Activated CD8-positive, alpha-beta memory T cell treated with anti-CD3 and anti-CD28 coated beads, Interleukin-2, amount 10 ng/mL, durations not matched to agents 7 days and 5 days (primary cell): Measurements from ENCODE around the gene ACSL3. TPM values are rescaled to one million over a fixed set of nuclear protein-coding genes. Genes with fewer than 3 reads are reported as not detected.
"Not testable (repeated sequence)": the region's sequence is repeated elsewhere in the genome, so short reads cannot be mapped to it uniquely, and the experiment has no call there.

ENCODE experiments used
- ATAC-seq: fragments of 150-1000 bp; cut with Tn5 transposase; one replicate; pipeline ENCODE4 v1.10.0; 2021; ENCODE audit warnings: moderate library complexity
- CTCF ChIA-PET: fragments of 350-600 bp; sonication (Branson Sonifier 250); formaldehyde crosslinking; loops from one replicate; lab custom pipeline; 2021; ENCODE audit warnings: antibody characterized with exemption; lab: Charles Lee
- DNase-seq: peaks from one replicate; pipeline ENCODE4 v3.0.0-alpha.2; 2020
- H3K27ac Mint-ChIP-seq: one replicate; pipeline ENCODE4 v1.8.0; 2021; ENCODE audit warnings: mild to moderate bottlenecking, mixed read lengths
- H3K27me3 Mint-ChIP-seq: one replicate; pipeline ENCODE4 v1.8.0; 2021; ENCODE audit warnings: mixed read lengths
- H3K36me3 Mint-ChIP-seq: one replicate; pipeline ENCODE4 v1.8.0; 2021; ENCODE audit warnings: mild to moderate bottlenecking, mixed read lengths
- H3K4me1 Mint-ChIP-seq: one replicate; pipeline ENCODE4 v1.8.0; 2021; ENCODE audit warnings: mixed read lengths
- H3K4me3 Mint-ChIP-seq: one replicate; pipeline ENCODE4 v1.8.0; 2021; ENCODE audit warnings: mild to moderate bottlenecking, moderate library complexity, mixed read lengths
- H3K9me3 Mint-ChIP-seq: one replicate; pipeline ENCODE4 v1.8.0; 2022; ENCODE audit warnings: low read depth, mixed read lengths
- total RNA-seq, 2 experiments: library from RNA; stranded (reverse); gene quantifications; one replicate each; pipeline ENCODE4 v1.2.3, GENCODE V29; 2021

The ACSL3 gene
- total RNA-seq, 2 experiments from 2014 or later = 32.1 to 58.7 TPM

DNA sequence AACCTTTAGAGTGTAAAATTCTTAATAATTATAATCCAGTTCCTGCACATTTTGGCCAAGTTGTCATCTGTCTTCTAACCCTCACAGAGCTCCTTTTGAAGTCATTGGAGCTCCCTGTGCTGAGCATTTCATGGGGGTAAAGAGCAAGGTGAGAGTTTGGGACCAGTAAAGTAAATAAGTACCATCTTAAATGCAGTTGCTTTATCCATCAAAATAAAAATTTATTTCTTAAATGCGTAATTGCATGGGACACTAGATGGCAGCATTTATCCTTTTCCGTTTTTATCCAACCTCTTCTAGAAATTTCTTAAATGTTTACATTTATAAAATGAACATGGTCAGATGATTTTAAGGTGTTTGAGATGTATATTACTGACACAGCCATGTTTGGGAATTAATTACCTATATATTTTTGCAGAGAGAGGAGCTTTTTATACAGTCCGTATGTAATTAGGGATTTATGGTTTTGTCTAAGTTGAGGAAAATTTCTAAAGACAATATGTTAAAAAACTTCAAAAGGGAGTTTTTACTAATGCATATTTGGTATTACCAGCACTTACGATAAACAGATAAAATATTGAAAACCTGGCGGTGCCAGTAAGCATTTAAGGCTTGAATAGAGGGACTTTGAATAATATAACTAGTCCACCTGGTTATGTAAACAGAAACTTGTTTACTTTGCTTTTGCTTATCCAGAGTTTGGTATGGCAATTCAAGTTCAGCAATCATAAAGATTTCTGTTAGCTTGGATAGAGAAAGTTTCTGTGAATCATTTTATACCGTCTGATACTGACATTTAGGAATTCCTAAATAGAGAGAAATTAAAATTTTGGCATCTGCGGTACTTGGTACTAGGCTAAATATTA is 54.5 kb downstream of the ACSL3 start:
- Mint-ChIP-seq H3K4me1 (peaks cover 15% of the 10 kb centered on the region), H3K27me3 (no peaks in the 10 kb centered on the region)
- CTCF ChIA-PET = interaction anchor here (0.9 to 2.6 kb wide), 4 partner anchors 12 to 225 kb away, joined by 3 to 11 read pairs (median 4); no protein-coding TSS in a partner anchor

GRCh38 chr2:222916229-222917197 is 55.7 kb downstream of the ACSL3 start:
- H3K4me1 Mint-ChIP-seq = peaks cover 12% of the 10 kb centered on the region
- DNase-seq = no peak
- no peak overlapping the region for H3K27ac Mint-ChIP-seq
- peaks cover 7% of the 10 kb centered on the region for H3K36me3 Mint-ChIP-seq
- CTCF ChIA-PET = interaction anchor here (1.3 to 2.6 kb wide), 3 partner anchors 13 to 226 kb away, joined by 4 to 11 read pairs (median 5); no protein-coding TSS in a partner anchor
- no peaks in the 10 kb centered on the region for H3K9me3 Mint-ChIP-seq
- no peak for ATAC-seq
- H3K27me3 Mint-ChIP-seq = no peaks in the 10 kb centered on the region
- H3K4me3 Mint-ChIP-seq = no peak overlapping the region

More for the DNA sequence above, 54.5 kb downstream of the ACSL3 start:
- Mint-ChIP-seq H3K27ac (no peak overlapping the region), H3K4me3 (no peak overlapping the region), H3K9me3 (no peaks in the 10 kb centered on the region), H3K36me3 (peaks cover 12% of the 10 kb centered on the region)
- DNase-seq = no peak
- ATAC-seq = no peak

DNA sequence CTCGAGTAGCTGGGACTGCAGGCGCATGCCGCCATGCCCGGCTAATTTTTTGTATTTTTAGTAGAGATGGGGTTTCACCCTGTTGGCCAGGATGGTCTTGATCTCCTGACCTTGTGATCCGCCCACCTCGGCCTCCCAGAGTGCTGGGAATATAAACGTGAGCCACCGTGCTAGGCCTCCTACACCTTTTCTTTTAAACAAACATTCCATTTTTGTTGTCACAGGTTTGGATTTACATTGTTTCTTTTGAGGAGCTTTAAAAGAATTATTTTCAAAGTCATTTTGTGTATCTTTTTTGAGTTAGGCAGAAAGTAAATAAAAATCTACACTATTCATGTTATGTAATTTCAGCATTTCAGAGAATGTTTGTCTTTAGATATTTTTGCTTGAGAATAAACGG is 56.4 kb downstream of the ACSL3 start:
- not testable (repeated sequence) for ATAC-seq, H3K27me3 Mint-ChIP-seq, H3K4me1 Mint-ChIP-seq, H3K36me3 Mint-ChIP-seq, H3K27ac Mint-ChIP-seq, H3K4me3 Mint-ChIP-seq, H3K9me3 Mint-ChIP-seq, DNase-seq
- CTCF ChIA-PET = interaction anchor here (2.6 kb wide), 1 partner anchor 226 kb away, joined by 11 read pairs; no protein-coding TSS in a partner anchor

GRCh38 chr2:222919841-222920526 is 59.1 kb downstream of the ACSL3 start:
- H3K4me3 Mint-ChIP-seq = no peak overlapping the region
- H3K27ac Mint-ChIP-seq = no peak overlapping the region
- H3K27me3 Mint-ChIP-seq = no peaks in the 10 kb centered on the region
- CTCF ChIA-PET = interaction anchor here (0.9 kb wide), 1 partner anchor 20 kb away, joined by 4 read pairs; no protein-coding TSS in a partner anchor
- H3K4me1 Mint-ChIP-seq = no peaks in the 10 kb centered on the region
- DNase-seq (no peak), ATAC-seq (no peak)
- H3K9me3 Mint-ChIP-seq = no peaks in the 10 kb centered on the region
- H3K36me3 Mint-ChIP-seq = peaks cover 20% of the 10 kb centered on the region

DNA sequence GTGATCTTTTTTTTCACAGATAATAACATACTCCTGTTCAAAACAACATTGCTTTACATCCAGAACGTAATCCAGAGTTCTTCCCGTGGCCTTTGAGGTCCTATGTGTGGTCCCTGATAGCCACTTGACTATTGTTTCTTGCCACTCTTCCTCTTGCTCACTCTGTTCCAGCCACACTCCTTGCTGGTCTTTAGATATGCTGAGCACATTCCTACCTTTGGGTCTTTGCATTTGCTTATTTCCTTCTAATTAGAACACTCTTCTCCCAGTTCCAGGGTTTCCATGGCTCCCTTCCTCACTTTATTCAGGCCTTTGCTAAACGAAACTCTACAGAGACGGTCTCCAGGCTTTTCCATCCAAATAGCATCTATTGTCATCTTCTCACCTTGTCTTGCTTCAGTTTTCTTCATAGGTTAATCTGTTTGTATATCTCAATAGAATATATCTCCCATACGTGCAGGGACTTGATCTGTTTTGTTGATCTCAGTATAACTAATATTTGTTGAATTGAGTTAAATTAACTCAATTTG is 59.9 kb downstream of the ACSL3 start:
- Mint-ChIP-seq H3K27ac (no peak overlapping the region), H3K4me1 (no peaks in the 10 kb centered on the region)

GRCh38 chr2:222922019-222922800 is 61.4 kb downstream of the ACSL3 start:
- ATAC-seq (no peak), DNase-seq (no peak)
- H3K4me1 Mint-ChIP-seq = no peaks in the 10 kb centered on the region
- CTCF ChIA-PET = interaction anchor here (0.7 kb wide), 1 partner anchor 16 kb away, joined by 3 read pairs; no protein-coding TSS in a partner anchor
- no peak overlapping the region for H3K4me3 Mint-ChIP-seq
- H3K27me3 Mint-ChIP-seq = no peaks in the 10 kb centered on the region
- no peaks in the 10 kb centered on the region for H3K9me3 Mint-ChIP-seq
- no peak overlapping the region for H3K27ac Mint-ChIP-seq
- H3K36me3 Mint-ChIP-seq = peaks cover 20% of the 10 kb centered on the region

More for the DNA sequence above, 59.9 kb downstream of the ACSL3 start:
- H3K36me3 Mint-ChIP-seq = peaks cover 20% of the 10 kb centered on the region
- no peaks in the 10 kb centered on the region for H3K9me3 Mint-ChIP-seq
- H3K4me3 Mint-ChIP-seq = no peak overlapping the region
- DNase-seq (no peak), ATAC-seq (no peak)
- H3K27me3 Mint-ChIP-seq = no peaks in the 10 kb centered on the region
- CTCF ChIA-PET = no interaction called here

GRCh38 chr2:222926915-222927314 is 66.1 kb downstream of the ACSL3 start:
- no peak overlapping the region for H3K4me3 Mint-ChIP-seq
- H3K4me1 Mint-ChIP-seq = no peaks in the 10 kb centered on the region
- no peaks in the 10 kb centered on the region for H3K9me3 Mint-ChIP-seq
- ATAC-seq (no peak), DNase-seq (no peak)
- peaks cover 26% of the 10 kb centered on the region for H3K36me3 Mint-ChIP-seq
- no peak overlapping the region for H3K27ac Mint-ChIP-seq
- H3K27me3 Mint-ChIP-seq = no peaks in the 10 kb centered on the region
- CTCF ChIA-PET = interaction anchor here (1.0 kb wide), 1 partner anchor 44 kb away, joined by 3 read pairs; no protein-coding TSS in a partner anchor

DNA sequence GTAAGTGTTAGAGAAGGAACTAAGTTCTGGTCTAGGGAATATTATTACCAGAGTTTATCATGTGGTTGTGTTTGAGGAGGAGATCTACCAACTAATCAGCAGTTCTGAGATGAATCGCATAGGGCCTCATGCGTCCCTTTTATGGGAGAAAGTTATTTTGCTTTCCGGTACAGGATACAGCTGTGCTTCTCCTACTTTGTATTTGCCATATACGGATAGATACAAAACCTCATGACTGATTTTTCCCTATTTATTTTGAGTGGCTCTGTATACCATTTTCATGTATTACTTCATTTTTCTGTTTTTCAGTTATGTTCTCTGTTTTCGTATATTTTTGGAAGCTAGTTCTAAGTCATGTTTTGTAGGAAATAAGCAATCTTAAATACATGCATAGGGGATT is 66.8 kb downstream of the ACSL3 start:
- H3K36me3 Mint-ChIP-seq = peaks cover 25% of the 10 kb centered on the region
- no peaks in the 10 kb centered on the region for H3K9me3 Mint-ChIP-seq
- H3K27me3 Mint-ChIP-seq = no peaks in the 10 kb centered on the region
- CTCF ChIA-PET = interaction anchor here (1.2 to 1.6 kb wide), 2 partner anchors 12 to 237 kb away, joined by 3 to 5 read pairs; no protein-coding TSS in a partner anchor
- ATAC-seq = no peak
- DNase-seq = no peak
- no peak overlapping the region for H3K4me3 Mint-ChIP-seq
- H3K27ac Mint-ChIP-seq = no peak overlapping the region
- no peaks in the 10 kb centered on the region for H3K4me1 Mint-ChIP-seq

GRCh38 chr2:222928335-222928734 is 67.5 kb downstream of the ACSL3 start:
- CTCF ChIA-PET = interaction anchor here (1.2 to 1.6 kb wide), 2 partner anchors 11 to 238 kb away, joined by 3 to 5 read pairs; no protein-coding TSS in a partner anchor

DNA sequence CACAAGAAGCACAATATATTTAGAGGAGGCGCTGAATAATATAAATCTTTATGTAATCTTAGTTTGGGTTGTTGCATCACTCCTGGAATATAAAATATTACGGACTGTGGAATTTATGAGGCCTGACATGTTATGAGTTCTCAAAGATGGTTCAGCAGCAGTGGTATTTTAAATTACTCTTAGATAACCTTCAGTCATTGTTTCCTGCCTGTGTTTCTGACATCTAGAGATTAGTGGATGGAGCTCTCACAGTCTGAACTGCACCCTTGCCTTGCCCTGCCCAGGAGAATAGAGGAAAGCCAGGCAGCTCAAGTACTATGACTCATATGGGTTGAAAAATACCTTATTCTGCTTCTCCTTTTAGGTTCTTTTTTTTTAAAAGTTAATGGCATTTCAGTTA is 70.0 kb downstream of the ACSL3 start:
- no peaks in the 10 kb centered on the region for H3K27me3 Mint-ChIP-seq
- CTCF ChIA-PET = interaction anchor here (1.0 to 3.6 kb wide), 4 partner anchors 8 to 240 kb away, joined by 3 to 15 read pairs (median 6); no protein-coding TSS in a partner anchor
- H3K9me3 Mint-ChIP-seq = no peaks in the 10 kb centered on the region
- no peak overlapping the region for H3K27ac Mint-ChIP-seq
- DNase-seq = no peak
- no peak overlapping the region for H3K4me3 Mint-ChIP-seq
- peaks cover 31% of the 10 kb centered on the region for H3K36me3 Mint-ChIP-seq
- H3K4me1 Mint-ChIP-seq = no peaks in the 10 kb centered on the region
- ATAC-seq = no peak

More at GRCh38 chr2:222928335-222928734, 67.5 kb downstream of the ACSL3 start:
- Mint-ChIP-seq H3K27ac (no peak overlapping the region), H3K9me3 (no peaks in the 10 kb centered on the region), H3K4me3 (no peak overlapping the region), H3K27me3 (no peaks in the 10 kb centered on the region), H3K36me3 (peaks cover 28% of the 10 kb centered on the region), H3K4me1 (no peaks in the 10 kb centered on the region)
- ATAC-seq = no peak
- DNase-seq = no peak

DNA sequence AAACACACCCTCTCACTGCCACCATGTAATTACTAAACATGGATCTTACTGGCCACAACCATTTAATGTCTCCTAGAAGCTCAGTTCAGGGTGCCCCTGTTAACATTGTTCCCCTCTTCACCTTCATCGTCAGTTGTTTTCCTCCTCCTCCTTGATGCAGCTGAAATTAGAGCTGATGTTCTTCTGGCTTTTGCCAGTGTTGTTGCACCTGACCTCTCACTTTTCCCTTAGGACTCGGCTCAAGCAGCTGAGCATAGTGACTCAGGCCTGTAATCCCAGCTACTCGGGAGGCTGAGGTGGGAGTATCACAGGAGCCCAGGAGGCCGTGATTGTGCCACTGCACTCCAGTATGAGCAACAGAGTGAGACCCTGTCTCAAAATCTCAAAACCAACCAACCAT is 70.8 kb downstream of the ACSL3 start:
- no peak for ATAC-seq
- no peak for DNase-seq
- Mint-ChIP-seq H3K9me3 (no peaks in the 10 kb centered on the region), H3K27me3 (no peaks in the 10 kb centered on the region), H3K4me3 (no peak overlapping the region), H3K36me3 (peaks cover 35% of the 10 kb centered on the region), H3K4me1 (no peaks in the 10 kb centered on the region), H3K27ac (no peak overlapping the region)
- CTCF ChIA-PET = interaction anchor here (1.0 to 3.6 kb wide), 4 partner anchors 8 to 241 kb away, joined by 3 to 15 read pairs (median 6); no protein-coding TSS in a partner anchor
